Liver (tissue), 9 donors: ENCODE data around the gene MICAL3. TPM values are rescaled to one million over a fixed set of nuclear protein-coding genes. Genes with fewer than 3 reads are reported as not detected.
"Not testable (repeated sequence)": the region's sequence is repeated elsewhere in the genome, so short reads cannot be mapped to it uniquely, and the experiment has no call there.

Source experiments
- DNase-seq: peaks from one replicate; pipeline ENCODE4 v3.0.0-alpha.2; 2017; ENCODE audit warnings: low spot score
- H3K27ac ChIP-seq, 2 donors: one replicate each; pipeline ENCODE4 v1.7.0; 2013; ENCODE audit warnings: inconsistent platforms in 2 of 2, low read length in 2 of 2, control low read depth in 1 of 2, low read depth in 1 of 2, mild to moderate bottlenecking in 1 of 2
- H3K27me3 ChIP-seq, 4 donors: one replicate each; pipeline versions ENCODE4 v1.6.1 to v1.7.0; 2013; ENCODE audit warnings: low read length in 3 of 4, inconsistent platforms in 1 of 4, mild to moderate bottlenecking in 1 of 4, moderate library complexity in 1 of 4; ENCODE audit not compliant: control insufficient read depth in 4 of 4, insufficient read depth in 4 of 4
- H3K36me3 ChIP-seq, 4 donors: one replicate each; pipeline versions ENCODE4 v1.6.1 to v1.7.0; 2013; ENCODE audit warnings: low read length in 3 of 4, mild to moderate bottlenecking in 3 of 4, low read depth in 1 of 4, moderate library complexity in 1 of 4; ENCODE audit not compliant: control insufficient read depth in 4 of 4, insufficient read depth in 3 of 4
- H3K4me1 ChIP-seq, 4 donors: one replicate each; pipeline versions ENCODE4 v1.6.1 to v1.7.0; 2013; ENCODE audit warnings: low read length in 3 of 4, mild to moderate bottlenecking in 3 of 4, moderate library complexity in 1 of 4; ENCODE audit not compliant: control insufficient read depth in 4 of 4, insufficient read depth in 4 of 4
- H3K4me3 ChIP-seq, 3 donors: one replicate each; pipeline versions ENCODE4 v1.6.1 to v1.7.0; 2013; ENCODE audit warnings: low read length in 3 of 3, control low read depth in 1 of 3, low read depth in 1 of 3, mild to moderate bottlenecking in 1 of 3
- H3K9ac ChIP-seq, 2 donors: one replicate each; pipeline ENCODE4 v1.7.0; 2013; ENCODE audit warnings: low read length in 2 of 2, mild to moderate bottlenecking in 2 of 2, moderate library complexity in 2 of 2, control low read depth in 1 of 2, low read depth in 1 of 2
- H3K9me3 ChIP-seq, 4 donors: one replicate each; pipeline versions ENCODE4 v1.6.1 to v1.7.0; 2013; ENCODE audit warnings: low read length in 3 of 4; ENCODE audit not compliant: control insufficient read depth in 4 of 4
- CTCF ChIP-seq: fragments of 150-350 bp; IDR thresholded peaks from 2 replicates; pipeline ENCODE4 v1.5.1; 2017; ENCODE audit warnings: improper control_type of control experiment, low read depth, low read length; ENCODE audit not compliant: missing input control
- EGR1 ChIP-seq, 2 donors: IDR thresholded peaks; 2 replicates each; pipeline ENCODE4 v1.6.1; 2016 to 2018; ENCODE audit warnings: antibody characterized with exemption in 2 of 2, low read depth in 2 of 2
- FOXA1 ChIP-seq: IDR thresholded peaks from 2 replicates; pipeline ENCODE4 v1.6.1; 2016; ENCODE audit warnings: antibody characterized with exemption
- FOXA2 ChIP-seq: IDR thresholded peaks from 2 replicates; pipeline ENCODE4 v1.6.1; 2016; ENCODE audit warnings: antibody characterized with exemption
- GABPA ChIP-seq, 2 donors: IDR thresholded peaks in 1 of 2; conservative IDR thresholded peaks in 1 of 2; 2 replicates each; pipeline ENCODE4 v1.6.1; 2016; ENCODE audit warnings: antibody characterized with exemption in 2 of 2, mild to moderate bottlenecking in 1 of 2, moderate library complexity in 1 of 2
- HNF4A ChIP-seq, 2 donors: conservative IDR thresholded peaks; 2 replicates each; pipeline ENCODE4 v1.6.1; 2016; ENCODE audit warnings: antibody characterized with exemption in 2 of 2, mild to moderate bottlenecking in 2 of 2
- HNF4G ChIP-seq: IDR thresholded peaks from 2 replicates; pipeline ENCODE4 v1.6.1; 2016; ENCODE audit warnings: antibody characterized with exemption
- JUND ChIP-seq, 2 donors: IDR thresholded peaks; 2 replicates each; pipeline ENCODE4 v1.6.1; 2016; ENCODE audit warnings: antibody characterized with exemption in 2 of 2
- NR2F2 ChIP-seq: IDR thresholded peaks from 2 replicates; pipeline ENCODE4 v1.6.1; 2016; ENCODE audit warnings: antibody characterized with exemption
- RAD21 ChIP-seq, 2 donors: IDR thresholded peaks; 2 replicates each; pipeline ENCODE4 v1.6.1; 2016; ENCODE audit warnings: antibody characterized with exemption in 2 of 2, mild to moderate bottlenecking in 2 of 2
- REST ChIP-seq: IDR thresholded peaks from 2 replicates; pipeline ENCODE4 v1.6.1; 2016; ENCODE audit warnings: antibody characterized with exemption, mild to moderate bottlenecking
- SP1 ChIP-seq: IDR thresholded peaks from 2 replicates; pipeline ENCODE4 v1.6.1; 2018; ENCODE audit warnings: antibody characterized with exemption, mild to moderate bottlenecking
- TAF1 ChIP-seq: conservative IDR thresholded peaks from 2 replicates; pipeline ENCODE4 v1.6.1; 2016; ENCODE audit warnings: antibody characterized with exemption, mild to moderate bottlenecking
- WGBS: extraction: QIAGEN DNeasy Blood & Tissue Kit; methylation state at CpG from one replicate; pipeline ENCODE4 v1.1.7; 2013; 5-methylcytosine and 5-hydroxymethylcytosine counted together
- polyA plus RNA-seq, 2 donors: library from polyadenylated mRNA; stranded (reverse) in 1 of 2; unstranded in 1 of 2; fragments of 200-250 nt in 1 of 2; fragments of >200 nt in 1 of 2; fragmentation: Nextera tagmentation in 1 of 2; extraction: Ambion mirVana in 1 of 2; gene quantifications; one replicate each; pipeline versions ENCODE4 v1.2.1 to v1.2.3, GENCODE V29; 2013 to 2015
- total RNA-seq, 2 donors: library from RNA; depleted of rRNA; stranded (reverse); fragments of >200 nt; gene quantifications; one replicate each; pipeline ENCODE4 v1.2.3, GENCODE V29; 2014
- TF ChIP-seq, protein P1 (sequence below): IDR thresholded peaks from 2 replicates; pipeline ENCODE4 v1.6.1; 2016; ENCODE audit warnings: antibody characterized with exemption
- TF ChIP-seq, protein P2 (sequence below): IDR thresholded peaks from 2 replicates; pipeline ENCODE4 v1.6.1; 2016; ENCODE audit warnings: antibody characterized with exemption
- donor health status: healthy.
- donor health status: healthy.
- donor health status: healthy.
- donor health status: healthy.
- donor health status: healthy.

The MICAL3 gene
- total and polyA plus RNA-seq, 4 donors, result 6.4 to 38.4 (median 23.4) TPM

DNA sequence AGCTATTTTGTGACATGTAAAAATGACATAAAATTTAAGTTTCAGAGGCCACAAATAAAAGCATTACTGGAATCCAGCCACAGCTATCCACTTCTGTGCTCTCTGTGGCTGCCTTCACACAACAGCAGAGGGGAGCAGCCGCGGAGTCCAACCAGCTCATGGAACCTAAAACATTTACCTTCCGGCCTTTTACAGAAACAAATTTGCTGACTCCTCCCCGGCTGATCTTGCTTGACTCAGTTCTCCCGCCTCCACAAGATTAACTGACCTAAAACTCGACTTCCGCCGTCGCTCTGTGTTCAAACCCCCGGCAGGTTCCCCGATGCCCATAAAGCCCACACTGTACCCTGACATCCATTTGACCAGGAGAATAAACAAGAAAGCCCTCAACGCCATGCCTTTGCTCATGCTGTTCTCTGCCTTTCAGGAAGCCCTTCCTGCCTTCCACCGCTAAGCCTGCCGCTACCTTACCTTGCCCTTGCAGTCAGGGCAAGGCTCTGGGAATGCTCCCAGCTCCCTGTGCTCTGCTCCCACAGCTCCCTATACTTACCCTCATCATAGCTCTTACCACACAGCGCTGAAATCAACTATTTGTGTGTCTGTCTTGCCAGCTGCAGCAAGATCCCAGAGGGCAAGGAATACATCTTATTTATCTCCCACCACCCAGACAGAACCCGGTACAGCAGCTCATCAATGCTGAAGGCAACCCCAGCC is 35.4 kb downstream of the MICAL3 start:
- 92% methylated on average over 16 of the region's 16 CpGs for WGBS
- H3K27me3 ChIP-seq, result no peaks in the 10 kb centered on the region
- no peak overlapping the region for H3K9ac ChIP-seq
- TF ChIP-seq, protein P1, sequence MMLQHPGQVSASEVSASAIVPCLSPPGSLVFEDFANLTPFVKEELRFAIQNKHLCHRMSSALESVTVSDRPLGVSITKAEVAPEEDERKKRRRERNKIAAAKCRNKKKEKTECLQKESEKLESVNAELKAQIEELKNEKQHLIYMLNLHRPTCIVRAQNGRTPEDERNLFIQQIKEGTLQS, result no peak
- no peak for TF ChIP-seq RAD21 (IDR thresholded peaks at IDR 0.05)
- TF ChIP-seq TAF1, result no peak
- no peak for TF ChIP-seq REST
- TF ChIP-seq, protein P2, sequence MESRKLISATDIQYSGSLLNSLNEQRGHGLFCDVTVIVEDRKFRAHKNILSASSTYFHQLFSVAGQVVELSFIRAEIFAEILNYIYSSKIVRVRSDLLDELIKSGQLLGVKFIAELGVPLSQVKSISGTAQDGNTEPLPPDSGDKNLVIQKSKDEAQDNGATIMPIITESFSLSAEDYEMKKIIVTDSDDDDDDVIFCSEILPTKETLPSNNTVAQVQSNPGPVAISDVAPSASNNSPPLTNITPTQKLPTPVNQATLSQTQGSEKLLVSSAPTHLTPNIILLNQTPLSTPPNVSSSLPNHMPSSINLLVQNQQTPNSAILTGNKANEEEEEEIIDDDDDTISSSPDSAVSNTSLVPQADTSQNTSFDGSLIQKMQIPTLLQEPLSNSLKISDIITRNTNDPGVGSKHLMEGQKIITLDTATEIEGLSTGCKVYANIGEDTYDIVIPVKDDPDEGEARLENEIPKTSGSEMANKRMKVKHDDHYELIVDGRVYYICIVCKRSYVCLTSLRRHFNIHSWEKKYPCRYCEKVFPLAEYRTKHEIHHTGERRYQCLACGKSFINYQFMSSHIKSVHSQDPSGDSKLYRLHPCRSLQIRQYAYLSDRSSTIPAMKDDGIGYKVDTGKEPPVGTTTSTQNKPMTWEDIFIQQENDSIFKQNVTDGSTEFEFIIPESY, result no peak
- no peak for TF ChIP-seq EGR1 (IDR thresholded peaks at IDR 0.05; ENCODE audit: low read depth in 2 of 2)
- TF ChIP-seq HNF4A (conservative IDR thresholded peaks at IDR 0.05), result no peak
- no peak for TF ChIP-seq HNF4G
- TF ChIP-seq SP1, result no peak
- no peak for TF ChIP-seq NR2F2
- TF ChIP-seq FOXA1, result no peak
- no peak for TF ChIP-seq CTCF
- H3K27ac ChIP-seq, result no peak overlapping the region
- DNase-seq, result no peak
- H3K36me3 ChIP-seq, result no peaks in the 10 kb centered on the region
- no peak overlapping the region for H3K4me3 ChIP-seq
- no peaks in the 10 kb centered on the region for H3K9me3 ChIP-seq
- H3K4me1 ChIP-seq, result peaks cover 8 to 22% (median 15%) of the 10 kb centered on the region in 4 donors

DNA sequence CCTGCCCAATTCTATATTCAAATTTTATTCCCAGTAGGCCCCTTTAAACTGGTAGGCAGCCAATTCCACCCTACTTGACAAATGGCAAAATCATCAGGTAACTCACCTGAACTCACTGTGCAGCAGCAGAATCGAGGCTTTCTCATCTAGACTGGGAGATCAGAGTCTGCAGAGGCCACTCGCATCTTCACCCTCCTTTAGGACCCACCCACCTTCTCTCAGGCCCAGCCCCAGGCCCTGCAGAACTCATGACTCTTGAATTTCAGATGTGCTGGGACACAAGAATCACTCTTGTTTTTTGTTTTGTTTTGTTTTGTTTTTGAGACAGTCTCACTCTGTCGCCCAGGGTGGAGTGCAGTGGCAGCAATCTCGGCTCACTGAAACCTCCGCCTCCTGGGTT is 38.8 kb downstream of the MICAL3 start:
- no peak overlapping the region for H3K4me3 ChIP-seq
- no peaks in the 10 kb centered on the region for H3K36me3 ChIP-seq
- WGBS, result 94% methylated on average over 5 of the region's 5 CpGs
- TF ChIP-seq JUND (IDR thresholded peaks at IDR 0.05) (no peak), FOXA2 (no peak), SP1 (no peak), EGR1 (IDR thresholded peaks at IDR 0.05; ENCODE audit: low read depth in 2 of 2) (no peak), GABPA (IDR thresholded peaks at IDR 0.05 in 1 of 2, conservative IDR thresholded peaks at IDR 0.05 in 1 of 2) (no peak)
- TF ChIP-seq, protein P1, result no peak
- no peak for DNase-seq
- H3K9me3 ChIP-seq, result no peaks in the 10 kb centered on the region
- peaks cover 0 to 3% (median under 1%) of the 10 kb centered on the region in 4 donors for H3K4me1 ChIP-seq
- H3K27ac ChIP-seq, result no peak overlapping the region
- no peak overlapping the region for H3K9ac ChIP-seq
- no peaks in the 10 kb centered on the region for H3K27me3 ChIP-seq

- DNase-seq, H3K27ac ChIP-seq, H3K36me3 ChIP-seq, H3K9ac ChIP-seq, H3K4me3 ChIP-seq, H3K27me3 ChIP-seq, H3K9me3 ChIP-seq, H3K4me1 ChIP-seq: not testable (repeated sequence)
- WGBS, result 64% methylated on average over 11 of the region's 11 CpGs
Measured at GRCh38 chr22:17985071-17985470, 39.3 kb downstream of the MICAL3 start.
